Smooth muscle cell (in vitro differentiated cells): ENCODE results near the gene UGT1A10. TPM values are rescaled to one million over a fixed set of nuclear protein-coding genes. Genes with fewer than 3 reads are reported as not detected.
"Not testable (repeated sequence)": the region's sequence is repeated elsewhere in the genome, so short reads cannot be mapped to it uniquely, and the experiment has no call there.

Experiments used
- DNase-seq: peaks from one replicate; lab custom pipeline; 2025; ENCODE audit not compliant: unreplicated experiment; lab: John Stamatoyannopoulos, UW
- H2AFZ ChIP-seq: fragments of 200-600 bp; sonication (generic); 2 replicates; pipeline ENCODE4 v1.6.0; 2016; ENCODE audit warnings: antibody characterized with exemption, low read depth, mild to moderate bottlenecking
- H3F3A ChIP-seq: fragments of 200-600 bp; sonication (generic); 2 replicates; pipeline ENCODE4 v1.6.0; 2017; ENCODE audit warnings: antibody characterized with exemption, low read depth
- H3K27ac ChIP-seq: fragments of 200-600 bp; sonication (generic); 2 replicates; pipeline ENCODE4 v1.5.1; 2016; ENCODE audit warnings: low read depth, mild to moderate bottlenecking
- H3K27me3 ChIP-seq: fragments of 200-600 bp; sonication (generic); 2 replicates; pipeline ENCODE4 v1.6.1; 2016; ENCODE audit warnings: low read depth, mild to moderate bottlenecking
- H3K36me3 ChIP-seq: fragments of 200-600 bp; sonication (generic); 2 replicates; pipeline ENCODE4 v1.5.1; 2016; ENCODE audit warnings: low read depth
- H3K4me1 ChIP-seq: fragments of 200-600 bp; sonication (generic); 2 replicates; pipeline ENCODE4 v1.5.1; 2016; ENCODE audit warnings: low read depth
- H3K4me2 ChIP-seq: fragments of 200-600 bp; sonication (generic); 2 replicates; pipeline ENCODE4 v1.6.0; 2016; ENCODE audit warnings: mild to moderate bottlenecking
- H3K4me3 ChIP-seq: fragments of 200-600 bp; sonication (generic); 2 replicates; pipeline ENCODE4 v1.5.1; 2016; ENCODE audit warnings: mild to moderate bottlenecking
- H3K79me2 ChIP-seq: fragments of 200-600 bp; sonication (generic); 2 replicates; pipeline ENCODE4 v1.6.0; 2016; ENCODE audit warnings: low read depth, mild to moderate bottlenecking
- H3K9ac ChIP-seq: fragments of 200-600 bp; sonication (generic); 2 replicates; pipeline ENCODE4 v1.6.0; 2016; ENCODE audit warnings: low read depth
- H3K9me3 ChIP-seq: fragments of 200-600 bp; sonication (generic); replicated peaks from 2 replicates; pipeline ENCODE4 v1.5.1; 2016; ENCODE audit warnings: low read depth
- H4K20me1 ChIP-seq: fragments of 200-600 bp; sonication (generic); 2 replicates; pipeline ENCODE4 v1.6.0; 2016; ENCODE audit warnings: low read depth
- CTCF ChIP-seq: fragments of 200-600 bp; sonication (generic); IDR thresholded peaks from 2 replicates; pipeline ENCODE4 v1.5.1; 2017; ENCODE audit warnings: borderline replicate concordance, mild to moderate bottlenecking, antibody characterized with exemption; ENCODE audit not compliant: insufficient read depth, poor library complexity, severe bottlenecking
- WGBS: methylation state at CpG from one replicate; pipeline ENCODE4 v1.1.7; 2016; ENCODE audit warnings: low lambda C conversion rate; 5-methylcytosine and 5-hydroxymethylcytosine counted together
- polyA plus RNA-seq: library from polyadenylated mRNA; unstranded; fragments of >200 nt; fragmentation: Nextera tagmentation; extraction: Ambion mirVana; gene quantifications from 2 replicates; pipeline ENCODE4 v1.2.1, GENCODE V29; 2016
- total RNA-seq: library from RNA; depleted of rRNA; stranded (reverse); fragments of >200 nt; gene quantifications from 2 replicates; pipeline ENCODE4 v1.2.3, GENCODE V29; 2014

The UGT1A10 gene
- total and polyA plus RNA-seq, 2 experiments from 2014 or later = not detected

GRCh38 chr2:233604826-233605225 is 31.4 kb upstream of the UGT1A10 start:
- Histone ChIP-seq H3K79me2 (no peaks in the 10 kb centered on the region), H3K9me3 (no peaks in the 10 kb centered on the region), H3K4me1 (no peaks in the 10 kb centered on the region), H3K4me2 (no peak overlapping the region), H4K20me1 (no peaks in the 10 kb centered on the region), H3K36me3 (no peaks in the 10 kb centered on the region), H2AFZ (no peak overlapping the region), H3K9ac (no peak overlapping the region), H3K27ac (no peak overlapping the region), H3K4me3 (no peak overlapping the region), H3F3A (no peaks in the 10 kb centered on the region), H3K27me3 (no peaks in the 10 kb centered on the region)
- 94% methylated on average over 3 of the region's 3 CpGs for WGBS
- TF ChIP-seq CTCF = no peak
- DNase-seq = no peak

GRCh38 chr2:233605680-233606079 is 30.6 kb upstream of the UGT1A10 start:
- Histone ChIP-seq H3K27ac (no peak overlapping the region), H3K4me1 (no peaks in the 10 kb centered on the region), H3K4me3 (no peak overlapping the region), H4K20me1 (no peaks in the 10 kb centered on the region), H3F3A (no peaks in the 10 kb centered on the region), H3K27me3 (no peaks in the 10 kb centered on the region), H3K4me2 (no peak overlapping the region), H3K9me3 (no peaks in the 10 kb centered on the region), H3K79me2 (no peaks in the 10 kb centered on the region), H2AFZ (no peak overlapping the region), H3K36me3 (peaks cover 2% of the 10 kb centered on the region), H3K9ac (no peak overlapping the region)
- no peak for TF ChIP-seq CTCF
- WGBS = 75% methylated on average over 1 of the region's 1 CpG
- no peak for DNase-seq

- Histone ChIP-seq H3K27me3 (no peaks in the 10 kb centered on the region), H2AFZ (no peak overlapping the region), H3K4me1 (no peaks in the 10 kb centered on the region), H3K9ac (no peak overlapping the region), H3F3A (no peaks in the 10 kb centered on the region), H3K36me3 (peaks cover 2% of the 10 kb centered on the region), H4K20me1 (no peaks in the 10 kb centered on the region), H3K27ac (no peak overlapping the region), H3K4me2 (no peak overlapping the region), H3K9me3 (no peaks in the 10 kb centered on the region), H3K79me2 (no peaks in the 10 kb centered on the region), H3K4me3 (no peak overlapping the region)
- 83% methylated on average over 4 of the region's 4 CpGs for WGBS
- no peak for DNase-seq
- TF ChIP-seq CTCF = no peak
Observed at GRCh38 chr2:233611284-233611683, 25.0 kb upstream of the UGT1A10 start.

GRCh38 chr2:233617476-233617875 is 18.8 kb upstream of the UGT1A10 start, which contains the start of gene UGT1A8:
TSS of gene UGT1A8 (plus strand) at chr2:233617633. CDS start at chr2:233617708, 75 bp downstream.
- not testable (repeated sequence) for H3K9me3 ChIP-seq, H3K4me3 ChIP-seq, H3K36me3 ChIP-seq, H3K4me2 ChIP-seq, H3K27ac ChIP-seq, H3K27me3 ChIP-seq, H2AFZ ChIP-seq, H3F3A ChIP-seq, H3K79me2 ChIP-seq, H3K9ac ChIP-seq, H4K20me1 ChIP-seq, DNase-seq, H3K4me1 ChIP-seq
- WGBS = 84% methylated on average over 5 of the region's 5 CpGs
